SU-DHL-6 (cell line): ENCODE results near the gene NACAD.

Experiments used
- H2AFZ ChIP-seq: fragments of 200-600 bp; sonication (generic); 2 replicates; pipeline ENCODE4 v1.6.1; 2014; ENCODE audit warnings: low read depth, mild to moderate bottlenecking, moderate library complexity, mixed read lengths, antibody characterized with exemption, low read length; ENCODE audit not compliant: severe bottlenecking
- H3F3A ChIP-seq: fragments of 200-600 bp; shearing (Covaris generic); 2 replicates; pipeline ENCODE4 v1.6.0; 2016; ENCODE audit warnings: antibody characterized with exemption, mild to moderate bottlenecking; ENCODE audit not compliant: insufficient read depth
- H3K27ac ChIP-seq: fragments of 200-600 bp; sonication (generic); 2 replicates; pipeline ENCODE4 v1.5.1; 2016; ENCODE audit warnings: low read depth, mild to moderate bottlenecking, low read length, moderate library complexity, mixed read lengths
- H3K27me3 ChIP-seq: fragments of 200-600 bp; sonication (generic), shearing (Covaris generic); 2 replicates; pipeline ENCODE4 v1.6.0; 2014; ENCODE audit warnings: mild to moderate bottlenecking, low read length
- H3K36me3 ChIP-seq: fragments of 200-600 bp; sonication (generic); 2 replicates; pipeline ENCODE4 v1.6.1; 2014; ENCODE audit warnings: mild to moderate bottlenecking, low read length, mixed read lengths
- H3K4me2 ChIP-seq: fragments of 300-600, 200-600 bp; shearing (Covaris generic), sonication (generic); 2 replicates; pipeline ENCODE4 v1.6.0; 2014; ENCODE audit warnings: low read length, low read depth, mild to moderate bottlenecking; ENCODE audit not compliant: poor library complexity, severe bottlenecking
- H3K4me3 ChIP-seq: fragments of 200-600 bp; sonication (generic); 2 replicates; pipeline ENCODE4 v1.5.1; 2014; ENCODE audit warnings: antibody characterized with exemption, low read length, mild to moderate bottlenecking, mixed read lengths; ENCODE audit not compliant: insufficient read depth, poor library complexity, severe bottlenecking
- H3K79me2 ChIP-seq: fragments of 200-600 bp; sonication (generic); 2 replicates; pipeline ENCODE4 v1.6.1; 2014; ENCODE audit warnings: mild to moderate bottlenecking, low read length, moderate library complexity; ENCODE audit not compliant: insufficient read depth
- H3K9ac ChIP-seq: fragments of 200-600 bp; sonication (generic); 2 replicates; pipeline ENCODE4 v1.7.0; 2014; ENCODE audit warnings: mild to moderate bottlenecking, low read length
- H3K9me2 ChIP-seq: fragments of 200-600 bp; sonication (generic); replicated peaks from 2 replicates; pipeline ENCODE4 v1.6.1; 2014; ENCODE audit warnings: low read length; ENCODE audit not compliant: insufficient read depth
- H3K9me3 ChIP-seq: fragments of 200-600 bp; sonication (generic); 2 replicates; pipeline ENCODE4 v1.6.1; 2014; ENCODE audit warnings: low read length, mixed read lengths; ENCODE audit not compliant: insufficient read depth
- H4K20me1 ChIP-seq: fragments of 200-600 bp; sonication (generic); 2 replicates; pipeline ENCODE4 v1.6.1; 2014; ENCODE audit warnings: low read depth, mild to moderate bottlenecking, antibody characterized with exemption, low read length, moderate library complexity, mixed read lengths
- CTCF ChIP-seq: fragments of 200-600 bp; sonication (generic); IDR thresholded peaks from one replicate; pipeline ENCODE4 v1.5.1; 2017; ENCODE audit warnings: antibody characterized with exemption, mild to moderate bottlenecking, low read length, moderate library complexity; ENCODE audit not compliant: insufficient read depth, poor library complexity, severe bottlenecking
- EZH2phosphoT487 ChIP-seq: fragments of 200-600 bp; sonication (generic), shearing (Covaris generic); conservative IDR thresholded peaks from 2 replicates; pipeline ENCODE4 v1.6.1; 2018; ENCODE audit warnings: mild to moderate bottlenecking, antibody characterized with exemption, low read length, moderate library complexity, mixed read lengths

NACAD gene

GRCh38 chr7:45133877-45134276 lies 45.1 kb upstream of the NACAD start:
- H2AFZ ChIP-seq, result no peak overlapping the region
- H3K4me2 ChIP-seq, result no peak overlapping the region
- no peaks in the 10 kb centered on the region for H3K9me3 ChIP-seq
- no peak for TF ChIP-seq CTCF
- no peak for TF ChIP-seq EZH2phosphoT487
- no peaks in the 10 kb centered on the region for H3F3A ChIP-seq
- no peaks in the 10 kb centered on the region for H3K27me3 ChIP-seq
- no peaks in the 10 kb centered on the region for H3K9me2 ChIP-seq
- no peaks in the 10 kb centered on the region for H3K36me3 ChIP-seq
- no peaks in the 10 kb centered on the region for H3K79me2 ChIP-seq
- no peaks in the 10 kb centered on the region for H4K20me1 ChIP-seq
- no peak overlapping the region for H3K27ac ChIP-seq
- H3K9ac ChIP-seq, result no peak overlapping the region
- no peak overlapping the region for H3K4me3 ChIP-seq

GRCh38 chr7:45133352-45133751 lies 44.6 kb upstream of the NACAD start:
- Histone ChIP-seq H3K4me3 (no peak overlapping the region), H3K27ac (no peak overlapping the region), H2AFZ (no peak overlapping the region), H3K36me3 (no peaks in the 10 kb centered on the region), H4K20me1 (no peaks in the 10 kb centered on the region), H3F3A (no peaks in the 10 kb centered on the region), H3K79me2 (no peaks in the 10 kb centered on the region), H3K9ac (no peak overlapping the region), H3K9me2 (no peaks in the 10 kb centered on the region), H3K9me3 (no peaks in the 10 kb centered on the region), H3K27me3 (no peaks in the 10 kb centered on the region), H3K4me2 (no peak overlapping the region)
- TF ChIP-seq CTCF (no peak), EZH2phosphoT487 (no peak)

- no peaks in the 10 kb centered on the region for H3K9me2 ChIP-seq
- H3K4me3 ChIP-seq, result no peak overlapping the region
- no peaks in the 10 kb centered on the region for H4K20me1 ChIP-seq
- no peaks in the 10 kb centered on the region for H3K27me3 ChIP-seq
- no peak overlapping the region for H3K9ac ChIP-seq
- H3K36me3 ChIP-seq, result no peaks in the 10 kb centered on the region
- TF ChIP-seq CTCF (no peak), EZH2phosphoT487 (no peak)
- no peak overlapping the region for H2AFZ ChIP-seq
- H3F3A ChIP-seq, result no peaks in the 10 kb centered on the region
- no peak overlapping the region for H3K27ac ChIP-seq
- H3K79me2 ChIP-seq, result no peaks in the 10 kb centered on the region
- H3K4me2 ChIP-seq, result no peak overlapping the region
- H3K9me3 ChIP-seq, result no peaks in the 10 kb centered on the region
Observed at GRCh38 chr7:45132708-45133320, 44.0 kb upstream of the NACAD start.
